GM18873 (cell line): ENCODE measurements around the gene PSMD3.

Source experiments
- ATAC-seq: cut with Tn5 transposase; IDR thresholded peaks from one replicate; pipeline ENCODE4 v1.9.1; 2021; ENCODE audit warnings: mild to moderate bottlenecking, moderate library complexity, moderate number of reproducible peaks; ENCODE audit not compliant: unreplicated experiment, low FRiP score

PSMD3 gene

GRCh38 chr17:40038882-40039513 lies 58.4 kb downstream of the PSMD3 start:
- ATAC-seq = no peak

- ATAC-seq = no peak
Measured at GRCh38 chr17:40041196-40041595, 60.6 kb downstream of the PSMD3 start.
